GM21526 (cell line): ENCODE measurements around the gene CCT6A.
A peak's percentile ranks its signal among the peaks of the same experiment; 100 is the strongest.
"Not testable (repeated sequence)": the region's sequence is repeated elsewhere in the genome, so short reads cannot be mapped to it uniquely, and the experiment has no call there.

ENCODE experiments used
- ATAC-seq: cut with Tn5 transposase; IDR thresholded peaks from one replicate; pipeline ENCODE4 v1.9.1; 2021; ENCODE audit warnings: moderate library complexity; ENCODE audit not compliant: unreplicated experiment, low FRiP score

Gene CCT6A

GRCh38 chr7:56097700-56098099 is 46.1 kb downstream of the CCT6A start:
- ATAC-seq: no peak

- not testable (repeated sequence) for ATAC-seq
These were observed 46.8 kb downstream of the CCT6A start for GRCh38 chr7:56098187-56099008.

- ATAC-seq: no peak
These were observed 48.1 kb downstream of the CCT6A start for GRCh38 chr7:56099653-56100052.

- not testable (repeated sequence) for ATAC-seq
These were observed 52.6 kb downstream of the CCT6A start for GRCh38 chr7:56104138-56104537.

GRCh38 chr7:56105508-56105907 is 53.9 kb downstream of the CCT6A start:
- ATAC-seq: no peak

- ATAC-seq: peak; percentile 99
These were observed 54.8 kb downstream of the CCT6A start, which contains the start of gene CHCHD2 for GRCh38 chr7:56106108-56107073. Gene CHCHD2, minus strand, starts transcription at chr7:56106476. Its CDS starts 63 bp downstream, at chr7:56106413.

- ATAC-seq: no peak
These were observed 56.3 kb downstream of the CCT6A start for GRCh38 chr7:56107954-56108258.

GRCh38 chr7:56110611-56111010 is 59.0 kb downstream of the CCT6A start:
- no peak for ATAC-seq

GRCh38 chr7:56112244-56112643 is 60.7 kb downstream of the CCT6A start:
- ATAC-seq: not testable (repeated sequence)
